ENCODE measurements around the gene KRTAP5-7. TPM values are rescaled to one million over a fixed set of nuclear protein-coding genes. Genes with fewer than 3 reads are reported as not detected.

Gene KRTAP5-7
- polyA plus RNA-seq, 4 donors = 0.07 to 0.12 TPM; not detected in 2

GRCh38 chr11:71554996-71555395 is 27.9 kb downstream of the KRTAP5-7 start:
- FAIRE-seq (no peak), DNase-seq (no peak)
- H3K4me3 ChIP-seq (ENCODE audit: low read depth in 1 of 3, low read length in 3 of 3) = no peak overlapping the region
- H3K27ac ChIP-seq (ENCODE audit: low read depth in 1 of 3, low read length in 2 of 3) = no peak overlapping the region
- no peaks in the 10 kb centered on the region for H3K27me3 ChIP-seq (ENCODE audit: control insufficient read depth in 3 of 3, insufficient read depth in 3 of 3, low read length in 3 of 3)
- H3K9me3 ChIP-seq (ENCODE audit: control insufficient read depth in 2 of 2, insufficient read depth in 1 of 2, low read depth in 1 of 2, low read length in 1 of 2) = no peaks in the 10 kb centered on the region
- WGBS, 3 donors = 82 to 90% (median 88%) methylated on average over 6 of the region's 6 CpGs
- H3K36me3 ChIP-seq (ENCODE audit: control insufficient read depth in 3 of 3, insufficient read depth in 2 of 3, low read depth in 1 of 3, low read length in 3 of 3) = no peaks in the 10 kb centered on the region
- H3K4me1 ChIP-seq (ENCODE audit: control insufficient read depth in 3 of 3, insufficient read depth in 2 of 3, low read depth in 1 of 3, low read length in 2 of 3) = no peaks in the 10 kb centered on the region

GRCh38 chr11:71555508-71555907 is 28.4 kb downstream of the KRTAP5-7 start:
- H3K4me3 ChIP-seq (ENCODE audit: low read depth in 1 of 3, low read length in 3 of 3) = no peak overlapping the region
- no peak for DNase-seq
- no peak for FAIRE-seq
- WGBS, 3 donors = 87 to 92% (median 92%) methylated on average over 8 to 11 of the region's 11 CpGs
- no peak overlapping the region for H3K27ac ChIP-seq (ENCODE audit: low read depth in 1 of 3, low read length in 2 of 3)
- H3K9me3 ChIP-seq (ENCODE audit: control insufficient read depth in 2 of 2, insufficient read depth in 1 of 2, low read depth in 1 of 2, low read length in 1 of 2) = no peaks in the 10 kb centered on the region
- no peaks in the 10 kb centered on the region for H3K36me3 ChIP-seq (ENCODE audit: control insufficient read depth in 3 of 3, insufficient read depth in 2 of 3, low read depth in 1 of 3, low read length in 3 of 3)
- H3K4me1 ChIP-seq (ENCODE audit: control insufficient read depth in 3 of 3, insufficient read depth in 2 of 3, low read depth in 1 of 3, low read length in 2 of 3) = no peaks in the 10 kb centered on the region
- H3K27me3 ChIP-seq (ENCODE audit: control insufficient read depth in 3 of 3, insufficient read depth in 3 of 3, low read length in 3 of 3) = no peaks in the 10 kb centered on the region

- H3K9me3 ChIP-seq (ENCODE audit: control insufficient read depth in 2 of 2, insufficient read depth in 1 of 2, low read depth in 1 of 2, low read length in 1 of 2) = no peaks in the 10 kb centered on the region
- 84 to 91% (median 84%) methylated on average over 4 of the region's 4 CpGs for whole genome bisulfite sequencing, 3 donors
- H3K4me1 ChIP-seq (ENCODE audit: control insufficient read depth in 3 of 3, insufficient read depth in 2 of 3, low read depth in 1 of 3, low read length in 2 of 3) = no peaks in the 10 kb centered on the region
- no peaks in the 10 kb centered on the region for H3K36me3 ChIP-seq (ENCODE audit: control insufficient read depth in 3 of 3, insufficient read depth in 2 of 3, low read depth in 1 of 3, low read length in 3 of 3)
- DNase-seq (no peak), FAIRE-seq (no peak)
- no peak overlapping the region for H3K27ac ChIP-seq (ENCODE audit: low read depth in 1 of 3, low read length in 2 of 3)
- H3K4me3 ChIP-seq (ENCODE audit: low read depth in 1 of 3, low read length in 3 of 3) = no peak overlapping the region
- H3K27me3 ChIP-seq (ENCODE audit: control insufficient read depth in 3 of 3, insufficient read depth in 3 of 3, low read length in 3 of 3) = no peaks in the 10 kb centered on the region
These were observed 29.0 kb downstream of the KRTAP5-7 start for GRCh38 chr11:71556018-71556417.

DNA sequence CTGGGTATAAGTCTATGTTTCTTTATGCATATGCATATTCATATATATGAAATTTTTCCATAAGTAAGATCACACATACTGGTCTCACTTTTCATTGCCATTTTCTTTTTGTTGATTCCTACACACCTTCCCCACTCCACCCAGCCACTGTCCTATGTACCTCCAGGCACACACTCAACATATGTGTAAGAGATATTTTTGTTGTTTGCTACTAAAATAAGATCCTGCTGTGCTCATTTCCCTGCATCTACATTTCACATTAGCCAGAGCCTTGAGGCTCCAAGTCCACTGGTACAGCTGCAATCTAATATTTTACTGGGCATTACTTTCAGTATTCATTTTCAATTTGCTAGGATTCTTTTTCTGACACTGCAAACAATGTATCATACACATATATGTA is 30.2 kb downstream of the KRTAP5-7 start:
- no peak for FAIRE-seq
- Histone ChIP-seq H3K36me3 (ENCODE audit: control insufficient read depth in 3 of 3, insufficient read depth in 2 of 3, low read depth in 1 of 3, low read length in 3 of 3) (no peaks in the 10 kb centered on the region), H3K27me3 (ENCODE audit: control insufficient read depth in 3 of 3, insufficient read depth in 3 of 3, low read length in 3 of 3) (no peaks in the 10 kb centered on the region), H3K4me3 (ENCODE audit: low read depth in 1 of 3, low read length in 3 of 3) (no peak overlapping the region), H3K4me1 (ENCODE audit: control insufficient read depth in 3 of 3, insufficient read depth in 2 of 3, low read depth in 1 of 3, low read length in 2 of 3) (no peaks in the 10 kb centered on the region), H3K27ac (ENCODE audit: low read depth in 1 of 3, low read length in 2 of 3) (no peak overlapping the region), H3K9me3 (ENCODE audit: control insufficient read depth in 2 of 2, insufficient read depth in 1 of 2, low read depth in 1 of 2, low read length in 1 of 2) (peaks cover 0 to 2% of the 10 kb centered on the region in 2 donors)
- no peak for DNase-seq

DNA sequence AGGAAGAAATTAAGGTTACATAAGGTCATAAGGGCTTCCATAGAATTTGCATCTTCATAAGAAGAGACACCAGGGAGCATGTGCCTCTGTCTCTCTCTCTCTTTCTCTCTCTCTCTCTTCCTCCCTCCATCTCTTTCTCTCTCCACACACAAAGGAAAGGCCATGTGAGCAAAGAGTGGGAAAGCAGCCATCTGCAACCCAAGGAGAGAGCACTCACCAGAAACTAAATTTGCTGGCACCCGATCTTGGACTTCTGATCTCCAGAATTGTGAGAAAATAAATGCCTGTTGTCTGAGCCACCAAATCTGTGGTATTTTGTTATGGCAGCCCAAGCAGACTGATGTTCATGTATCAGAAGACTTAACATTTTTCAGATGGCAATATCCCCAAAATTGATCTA is 31.9 kb downstream of the KRTAP5-7 start:
- Histone ChIP-seq H3K36me3 (ENCODE audit: control insufficient read depth in 3 of 3, insufficient read depth in 2 of 3, low read depth in 1 of 3, low read length in 3 of 3) (no peaks in the 10 kb centered on the region), H3K4me1 (ENCODE audit: control insufficient read depth in 3 of 3, insufficient read depth in 2 of 3, low read depth in 1 of 3, low read length in 2 of 3) (no peaks in the 10 kb centered on the region), H3K9me3 (ENCODE audit: control insufficient read depth in 2 of 2, insufficient read depth in 1 of 2, low read depth in 1 of 2, low read length in 1 of 2) (peaks cover 0 to 2% of the 10 kb centered on the region in 2 donors), H3K27ac (ENCODE audit: low read depth in 1 of 3, low read length in 2 of 3) (no peak overlapping the region), H3K4me3 (ENCODE audit: low read depth in 1 of 3, low read length in 3 of 3) (no peak overlapping the region), H3K27me3 (ENCODE audit: control insufficient read depth in 3 of 3, insufficient read depth in 3 of 3, low read length in 3 of 3) (no peaks in the 10 kb centered on the region)
- 79 to 92% (median 86%) methylated on average over 1 of the region's 1 CpG for WGBS, 3 donors
- FAIRE-seq (no peak), DNase-seq (no peak)

DNA sequence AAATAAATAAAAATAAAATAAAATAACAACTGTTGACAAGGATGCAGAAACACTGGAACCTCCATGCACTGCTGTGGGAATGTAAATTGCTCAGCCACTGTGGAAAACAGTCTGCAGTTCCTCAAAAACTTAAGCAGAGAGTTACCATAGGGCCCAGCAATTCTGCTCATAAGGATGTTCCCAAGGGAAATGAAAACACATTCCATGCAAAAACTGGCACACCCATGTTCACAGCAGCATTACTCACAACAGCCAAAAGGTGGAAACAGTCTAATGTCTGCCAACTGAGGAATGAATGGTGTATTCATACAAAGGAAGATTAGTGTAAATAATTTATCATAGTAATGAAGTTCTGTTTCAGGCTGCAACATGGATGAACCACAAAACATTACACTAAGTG is 35.1 kb downstream of the KRTAP5-7 start:
- Histone ChIP-seq H3K4me1 (ENCODE audit: control insufficient read depth in 3 of 3, insufficient read depth in 2 of 3, low read depth in 1 of 3, low read length in 2 of 3) (peaks cover 0 to 2% (median 0%) of the 10 kb centered on the region in 3 donors), H3K36me3 (ENCODE audit: control insufficient read depth in 3 of 3, insufficient read depth in 2 of 3, low read depth in 1 of 3, low read length in 3 of 3) (no peaks in the 10 kb centered on the region), H3K4me3 (ENCODE audit: low read depth in 1 of 3, low read length in 3 of 3) (no peak overlapping the region), H3K27me3 (ENCODE audit: control insufficient read depth in 3 of 3, insufficient read depth in 3 of 3, low read length in 3 of 3) (peaks cover 0 to 2% (median 0%) of the 10 kb centered on the region in 3 donors), H3K9me3 (ENCODE audit: control insufficient read depth in 2 of 2, insufficient read depth in 1 of 2, low read depth in 1 of 2, low read length in 1 of 2) (peaks cover 0 to 2% of the 10 kb centered on the region in 2 donors), H3K27ac (ENCODE audit: low read depth in 1 of 3, low read length in 2 of 3) (no peak overlapping the region)
- DNase-seq (no peak), FAIRE-seq (no peak)

- H3K36me3 ChIP-seq (ENCODE audit: control insufficient read depth in 3 of 3, insufficient read depth in 2 of 3, low read depth in 1 of 3, low read length in 3 of 3) = no peaks in the 10 kb centered on the region
- H3K27ac ChIP-seq (ENCODE audit: low read depth in 1 of 3, low read length in 2 of 3) = no peak overlapping the region
- H3K4me1 ChIP-seq (ENCODE audit: control insufficient read depth in 3 of 3, insufficient read depth in 2 of 3, low read depth in 1 of 3, low read length in 2 of 3) = peaks cover 0 to 2% (median 0%) of the 10 kb centered on the region in 3 donors
- H3K27me3 ChIP-seq (ENCODE audit: control insufficient read depth in 3 of 3, insufficient read depth in 3 of 3, low read length in 3 of 3) = peaks cover 0 to 2% (median 0%) of the 10 kb centered on the region in 3 donors
- peaks cover 0 to 2% of the 10 kb centered on the region in 2 donors for H3K9me3 ChIP-seq (ENCODE audit: control insufficient read depth in 2 of 2, insufficient read depth in 1 of 2, low read depth in 1 of 2, low read length in 1 of 2)
- WGBS, 3 donors = 16 to 18% (median 18%) methylated on average over 8 of the region's 8 CpGs
- H3K4me3 ChIP-seq (ENCODE audit: low read depth in 1 of 3, low read length in 3 of 3) = no peak overlapping the region
- DNase-seq (peak; percentile 53 to 62), FAIRE-seq (no peak)
These were observed 36.3 kb downstream of the KRTAP5-7 start for GRCh38 chr11:71563406-71563805.

- Histone ChIP-seq H3K4me3 (ENCODE audit: low read depth in 1 of 3, low read length in 3 of 3) (no peak overlapping the region), H3K27me3 (ENCODE audit: control insufficient read depth in 3 of 3, insufficient read depth in 3 of 3, low read length in 3 of 3) (peaks cover 0 to 2% (median 0%) of the 10 kb centered on the region in 3 donors), H3K9me3 (ENCODE audit: control insufficient read depth in 2 of 2, insufficient read depth in 1 of 2, low read depth in 1 of 2, low read length in 1 of 2) (peaks cover 0 to 2% of the 10 kb centered on the region in 2 donors), H3K36me3 (ENCODE audit: control insufficient read depth in 3 of 3, insufficient read depth in 2 of 3, low read depth in 1 of 3, low read length in 3 of 3) (no peaks in the 10 kb centered on the region), H3K27ac (ENCODE audit: low read depth in 1 of 3, low read length in 2 of 3) (no peak overlapping the region), H3K4me1 (ENCODE audit: control insufficient read depth in 3 of 3, insufficient read depth in 2 of 3, low read depth in 1 of 3, low read length in 2 of 3) (peaks cover 0 to 2% (median 0%) of the 10 kb centered on the region in 3 donors)
- FAIRE-seq = no peak
- DNase-seq = peak; percentile 32 to 61
- WGBS, 3 donors = 84 to 88% (median 84%) methylated on average over 4 of the region's 4 CpGs
These were observed 37.4 kb downstream of the KRTAP5-7 start for GRCh38 chr11:71564430-71564829.

DNA sequence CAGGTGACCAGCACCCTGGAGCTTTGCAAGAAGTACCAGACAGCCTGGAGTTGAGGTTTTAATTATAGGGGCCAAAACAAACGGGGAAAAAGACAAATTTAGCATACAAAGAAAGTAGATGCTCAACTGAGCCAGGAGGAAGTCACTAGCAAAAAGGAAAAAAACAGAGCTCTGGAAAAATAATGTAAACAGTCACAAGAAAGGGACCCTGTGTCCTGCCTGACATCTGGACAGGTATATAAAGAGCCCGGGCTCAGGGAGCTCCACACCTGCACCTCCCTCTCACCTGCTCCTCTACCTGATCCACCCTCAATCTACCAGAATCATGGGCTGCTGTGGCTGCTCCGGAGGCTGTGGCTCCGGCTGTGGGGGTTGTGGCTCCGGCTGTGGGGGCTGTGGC is 38.2 kb downstream of the KRTAP5-7 start, which contains the start of gene KRTAP5-10:
KRTAP5-10 (plus strand) TSS at position 301 of the 400 bp plus-strand sequence; CDS start at position 326, 25 bp downstream.
- 40 to 54% (median 46%) methylated on average over 5 of the region's 5 CpGs for WGBS, 3 donors
- Histone ChIP-seq H3K27ac (ENCODE audit: low read depth in 1 of 3, low read length in 2 of 3) (no peak within 1 kb of the TSS), H3K27me3 (ENCODE audit: control insufficient read depth in 3 of 3, insufficient read depth in 3 of 3, low read length in 3 of 3) (peaks cover 0 to 2% (median 0%) of the 10 kb centered on the region in 3 donors), H3K4me1 (ENCODE audit: control insufficient read depth in 3 of 3, insufficient read depth in 2 of 3, low read depth in 1 of 3, low read length in 2 of 3) (peaks cover 0 to 2% (median 0%) of the 10 kb centered on the region in 3 donors), H3K36me3 (ENCODE audit: control insufficient read depth in 3 of 3, insufficient read depth in 2 of 3, low read depth in 1 of 3, low read length in 3 of 3) (no peaks in the 10 kb centered on the region), H3K9me3 (ENCODE audit: control insufficient read depth in 2 of 2, insufficient read depth in 1 of 2, low read depth in 1 of 2, low read length in 1 of 2) (peaks cover 0 to 2% of the 10 kb centered on the region in 2 donors), H3K4me3 (ENCODE audit: low read depth in 1 of 3, low read length in 3 of 3) (no peak within 1 kb of the TSS)
- DNase-seq (no peak), FAIRE-seq (no peak)

Data from small intestine (tissue), 7 donors.